SJSA1 (cell line): ENCODE data around the gene NPAS3. TPM values are rescaled to one million over a fixed set of nuclear protein-coding genes. Genes with fewer than 3 reads are reported as not detected.

Experiments used
- DNase-seq, 2 experiments: peaks; one replicate each; pipeline ENCODE4 v3.0.0-alpha.2; 2015 to 2020; ENCODE audit warnings: low spot score in 2 of 2, low read depth in 1 of 2
- H3K27ac ChIP-seq: fragments of 250-450 bp; sonication (Bioruptor Pico); 2 replicates; pipeline ENCODE4 v1.5.1; 2020; ENCODE audit warnings: mild to moderate bottlenecking, moderate library complexity
- H3K27me3 ChIP-seq: fragments of 250-450 bp; sonication (Bioruptor Pico); replicated peaks from 2 replicates; pipeline ENCODE4 v1.5.1; 2020; ENCODE audit warnings: mild to moderate bottlenecking, moderate library complexity
- H3K36me3 ChIP-seq: fragments of 250-450 bp; sonication (Bioruptor Pico); 2 replicates; pipeline ENCODE4 v1.5.1; 2020; ENCODE audit warnings: mild to moderate bottlenecking
- H3K4me1 ChIP-seq: fragments of 250-450 bp; sonication (Bioruptor Pico); replicated peaks from 2 replicates; pipeline ENCODE4 v1.6.1; 2021; ENCODE audit warnings: mild to moderate bottlenecking
- H3K4me3 ChIP-seq: fragments of 250-450 bp; sonication (Bioruptor Pico); 2 replicates; pipeline ENCODE4 v1.5.1; 2020; ENCODE audit warnings: mild to moderate bottlenecking
- H3K9me3 ChIP-seq: fragments of 250-450 bp; sonication (Bioruptor Pico); replicated peaks from 2 replicates; pipeline ENCODE4 v1.5.1; 2020; ENCODE audit warnings: mild to moderate bottlenecking
- total RNA-seq: library from RNA; depleted of rRNA; stranded (reverse); fragments of >200 nt; shearing (Covaris generic); gene quantifications from 2 replicates; pipeline ENCODE4 v1.2.3, GENCODE V29; 2014

NPAS3 gene
- total RNA-seq, 1 experiment from 2014 or later, result 0.26 TPM

DNA sequence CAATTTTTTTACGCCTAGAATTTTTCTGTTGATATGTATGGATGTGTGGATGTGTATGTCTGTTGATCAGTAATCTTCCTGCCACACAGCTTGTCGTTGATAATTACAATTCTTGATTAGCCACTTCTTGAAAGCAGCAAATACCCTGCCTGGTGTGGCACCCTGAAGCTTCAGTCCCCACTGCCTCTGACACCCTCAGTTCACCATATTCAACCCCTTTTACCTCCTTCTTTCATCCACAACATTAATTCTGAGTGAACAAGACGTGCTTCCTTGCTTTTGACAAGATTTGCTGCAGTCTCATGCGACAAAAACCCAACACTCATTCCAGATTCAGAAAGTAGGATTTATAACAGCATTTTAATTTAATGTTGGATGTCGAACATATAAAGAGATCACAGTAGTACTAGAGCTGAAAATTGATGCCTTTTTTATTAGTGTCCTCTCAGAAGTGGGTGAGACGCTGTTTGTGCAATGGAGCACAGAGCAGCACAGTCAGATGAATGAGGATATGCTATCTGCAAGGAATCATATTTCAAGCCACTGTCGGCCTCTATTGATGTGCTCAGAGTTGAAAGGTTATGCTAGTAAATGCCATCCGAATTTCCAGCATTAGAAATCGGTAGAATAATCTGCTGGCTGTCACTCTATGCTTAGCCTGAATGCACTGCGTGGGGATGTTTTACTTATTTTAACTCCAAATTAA, 628.5 kb downstream of the NPAS3 start:
- Histone ChIP-seq H3K4me1 (peaks cover 53% of the 10 kb centered on the region), H3K27me3 (no peaks in the 10 kb centered on the region), H3K27ac (no peak overlapping the region), H3K9me3 (no peaks in the 10 kb centered on the region), H3K36me3 (no peaks in the 10 kb centered on the region), H3K4me3 (no peak overlapping the region)
- DNase-seq, result no peak

DNA sequence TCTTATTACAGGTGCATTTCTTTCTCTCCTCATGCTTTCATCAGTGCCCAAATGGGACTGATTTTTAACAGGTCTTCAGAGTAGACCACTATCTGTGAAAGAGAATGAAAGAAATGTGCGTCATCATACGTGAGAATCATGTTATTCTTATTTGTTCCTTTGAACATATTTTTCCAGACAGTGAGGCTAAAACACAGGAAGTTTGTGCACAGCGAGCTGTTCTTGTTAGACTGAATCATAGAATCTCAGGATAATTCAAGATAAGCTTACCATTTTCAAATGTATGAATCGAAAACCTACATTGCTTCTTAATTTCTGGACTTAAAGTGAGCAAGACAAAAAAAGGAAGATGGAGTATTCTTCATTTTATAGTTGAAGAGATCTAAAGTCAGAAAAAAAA, 629.1 kb downstream of the NPAS3 start:
- DNase-seq, result no peak
- Histone ChIP-seq H3K36me3 (no peaks in the 10 kb centered on the region), H3K4me3 (no peak overlapping the region), H3K9me3 (no peaks in the 10 kb centered on the region), H3K27ac (peak overlapping the region; percentile 3; the same call in 1 of the 2 replicates), H3K4me1 (peaks cover 53% of the 10 kb centered on the region), H3K27me3 (no peaks in the 10 kb centered on the region)

DNA sequence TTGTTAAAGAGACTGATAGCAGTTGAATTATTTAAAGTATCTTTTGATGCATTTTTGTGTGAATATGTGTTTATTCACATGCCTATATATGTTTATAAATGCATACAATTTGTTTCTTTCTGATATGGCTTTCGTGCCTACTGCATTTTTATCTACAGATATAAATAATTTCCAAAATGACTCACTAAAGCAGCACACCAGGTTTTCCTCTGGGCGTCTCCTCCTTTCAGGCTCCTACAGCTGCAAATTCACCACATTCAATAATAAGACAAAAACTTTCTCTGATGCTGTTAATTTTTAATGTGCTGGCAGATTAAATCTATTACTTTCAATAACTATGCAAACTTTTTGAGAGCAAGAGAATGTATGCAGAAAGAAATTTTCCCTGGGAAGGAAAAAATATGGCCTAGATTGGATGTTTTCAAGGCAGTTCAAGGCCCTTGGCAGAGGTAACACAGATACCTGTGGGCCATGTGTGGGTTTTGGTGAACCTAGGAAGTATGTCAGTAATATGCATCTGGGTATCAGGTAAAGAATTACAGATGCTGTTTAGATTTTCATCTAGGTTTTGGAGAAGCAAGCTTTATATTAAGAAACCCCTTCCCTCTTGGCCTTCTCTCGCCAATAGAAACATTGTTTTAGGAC, 630.4 kb downstream of the NPAS3 start:
- no peak overlapping the region for H3K4me3 ChIP-seq
- H3K4me1 ChIP-seq, result peaks cover 52% of the 10 kb centered on the region
- H3K9me3 ChIP-seq, result no peaks in the 10 kb centered on the region
- no peak overlapping the region for H3K27ac ChIP-seq
- no peak for DNase-seq
- no peaks in the 10 kb centered on the region for H3K27me3 ChIP-seq
- no peaks in the 10 kb centered on the region for H3K36me3 ChIP-seq

DNA sequence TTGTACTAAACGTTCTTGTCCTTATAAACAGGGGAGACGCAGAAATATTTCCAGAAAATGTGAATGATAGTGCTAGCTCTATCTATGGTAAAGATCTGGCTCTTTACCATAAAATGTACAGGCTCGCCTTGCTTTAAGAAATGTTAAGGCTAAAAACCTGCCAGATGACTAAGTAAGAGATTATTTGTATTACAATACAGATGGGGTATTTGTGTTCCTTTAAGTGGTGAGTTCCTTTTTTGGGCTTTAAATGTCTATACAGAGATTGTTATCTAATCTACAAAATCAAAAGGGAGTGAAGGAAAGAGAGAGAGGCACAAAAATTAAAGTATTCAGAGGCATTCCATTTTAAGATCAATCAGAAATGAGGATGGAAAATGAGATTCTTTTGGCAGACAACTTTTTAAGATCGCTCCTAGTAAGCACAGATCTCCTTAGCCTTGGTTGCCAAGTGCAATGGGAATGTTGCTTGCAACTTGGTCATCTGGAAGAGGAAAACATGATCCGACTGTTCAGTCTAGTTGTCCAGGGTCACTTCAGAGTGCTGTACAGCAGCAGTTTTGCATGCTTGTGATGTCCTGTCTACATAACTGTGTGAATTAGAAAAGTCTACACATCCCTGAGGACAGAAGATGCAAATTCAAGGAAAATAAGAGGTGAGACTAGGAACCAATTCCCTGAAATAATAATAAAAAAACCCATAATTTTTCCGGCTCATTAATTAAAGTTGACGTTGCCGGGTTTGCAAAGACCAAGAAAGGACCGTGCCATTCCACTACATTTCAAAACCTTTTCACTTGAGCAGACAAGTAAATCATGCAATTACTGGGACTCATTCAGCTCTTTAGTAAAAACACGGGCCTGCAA, 631.4 kb downstream of the NPAS3 start:
- H3K27ac ChIP-seq, result no peak overlapping the region
- H3K4me1 ChIP-seq, result peaks cover 42% of the 10 kb centered on the region
- no peaks in the 10 kb centered on the region for H3K9me3 ChIP-seq
- no peak overlapping the region for H3K4me3 ChIP-seq
- H3K27me3 ChIP-seq, result no peaks in the 10 kb centered on the region
- no peaks in the 10 kb centered on the region for H3K36me3 ChIP-seq
- no peak for DNase-seq

DNA sequence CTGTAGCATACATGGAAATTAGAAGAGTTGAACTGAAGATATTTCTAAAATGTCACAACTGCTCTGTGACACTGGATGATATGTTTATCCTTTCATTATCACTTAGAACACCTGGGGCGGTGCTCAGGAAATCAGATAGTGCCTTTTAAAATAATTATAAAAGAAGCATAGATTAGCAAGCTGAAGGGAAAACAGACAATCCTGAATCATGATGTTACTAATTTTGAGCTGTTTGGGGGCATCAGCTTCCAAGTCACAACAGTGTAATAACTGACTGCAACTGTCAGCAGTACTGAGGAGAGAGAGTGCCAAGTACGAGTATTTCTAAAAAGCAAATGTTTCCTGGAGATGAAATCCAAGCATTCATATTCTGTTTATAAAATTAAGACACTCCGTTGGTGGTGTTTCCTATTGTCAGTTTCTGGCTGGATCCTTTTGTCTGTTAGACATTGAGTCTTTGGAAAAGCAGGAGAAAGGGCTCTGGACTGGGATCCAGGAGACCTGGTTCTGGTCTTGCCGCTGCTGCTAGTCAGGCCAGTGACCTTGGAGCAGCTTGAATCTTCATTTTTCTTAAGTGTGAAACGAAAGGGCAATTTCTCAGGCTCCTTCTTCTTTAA, 632.1 kb downstream of the NPAS3 start:
- no peak overlapping the region for H3K4me3 ChIP-seq
- H3K36me3 ChIP-seq, result no peaks in the 10 kb centered on the region
- H3K27me3 ChIP-seq, result no peaks in the 10 kb centered on the region
- no peak for DNase-seq
- H3K27ac ChIP-seq, result no peak overlapping the region
- H3K9me3 ChIP-seq, result no peaks in the 10 kb centered on the region
- H3K4me1 ChIP-seq, result peaks cover 41% of the 10 kb centered on the region

DNA sequence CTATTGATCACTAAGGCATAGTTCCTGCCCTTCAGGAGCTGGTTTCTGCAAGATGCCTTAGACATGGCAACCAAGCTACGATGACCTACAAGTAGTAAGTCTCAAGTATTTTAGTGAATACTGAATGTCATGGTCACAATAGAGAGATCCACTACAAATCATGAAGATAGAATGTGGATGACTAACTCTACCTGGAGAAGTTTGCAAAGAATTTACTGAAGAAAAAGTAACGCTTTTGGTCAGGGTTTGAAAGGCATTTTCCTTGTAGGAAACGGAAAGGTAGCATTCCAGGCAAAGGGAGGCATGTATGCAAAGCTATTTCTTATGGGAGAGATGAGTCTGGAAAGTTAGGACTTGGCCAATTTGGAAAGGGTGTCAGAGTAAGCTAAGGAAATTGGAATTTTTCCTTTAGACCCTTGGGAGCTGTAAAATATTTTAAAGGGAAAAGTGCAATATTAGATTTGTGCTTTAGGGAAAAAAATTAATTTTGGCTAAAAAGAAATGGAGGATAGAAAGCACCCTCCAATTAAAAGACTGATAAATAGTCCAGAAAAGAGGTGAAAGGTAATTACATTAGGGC, 634.7 kb downstream of the NPAS3 start:
- Histone ChIP-seq H3K36me3 (no peaks in the 10 kb centered on the region), H3K4me1 (peaks cover 35% of the 10 kb centered on the region), H3K27me3 (no peaks in the 10 kb centered on the region), H3K27ac (no peak overlapping the region), H3K9me3 (no peaks in the 10 kb centered on the region), H3K4me3 (no peak overlapping the region)
- DNase-seq, result no peak

DNA sequence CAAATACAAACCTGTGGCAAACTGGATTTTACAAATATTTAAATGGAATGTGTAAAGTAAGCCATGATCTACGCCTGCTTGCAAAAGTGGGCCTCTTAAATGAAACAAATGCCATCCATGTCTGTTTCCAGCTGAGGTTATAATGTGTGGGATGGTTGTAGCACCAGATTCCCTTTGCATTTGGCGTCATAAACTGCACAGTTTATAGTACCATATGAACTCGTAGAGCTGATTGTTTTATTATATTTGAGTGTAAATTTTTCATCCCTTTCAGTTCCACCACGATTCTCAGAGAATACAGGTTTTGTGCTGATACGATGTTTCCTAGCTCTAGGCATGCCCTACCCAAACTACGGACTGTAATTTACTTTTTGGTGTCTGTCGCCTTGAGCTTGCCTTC, 637.3 kb downstream of the NPAS3 start:
- H3K4me1 ChIP-seq, result peaks cover 9% of the 10 kb centered on the region
- no peak overlapping the region for H3K4me3 ChIP-seq
- no peak for DNase-seq
- H3K36me3 ChIP-seq, result no peaks in the 10 kb centered on the region
- H3K27me3 ChIP-seq, result no peaks in the 10 kb centered on the region
- H3K9me3 ChIP-seq, result no peaks in the 10 kb centered on the region
- H3K27ac ChIP-seq, result no peak overlapping the region

DNA sequence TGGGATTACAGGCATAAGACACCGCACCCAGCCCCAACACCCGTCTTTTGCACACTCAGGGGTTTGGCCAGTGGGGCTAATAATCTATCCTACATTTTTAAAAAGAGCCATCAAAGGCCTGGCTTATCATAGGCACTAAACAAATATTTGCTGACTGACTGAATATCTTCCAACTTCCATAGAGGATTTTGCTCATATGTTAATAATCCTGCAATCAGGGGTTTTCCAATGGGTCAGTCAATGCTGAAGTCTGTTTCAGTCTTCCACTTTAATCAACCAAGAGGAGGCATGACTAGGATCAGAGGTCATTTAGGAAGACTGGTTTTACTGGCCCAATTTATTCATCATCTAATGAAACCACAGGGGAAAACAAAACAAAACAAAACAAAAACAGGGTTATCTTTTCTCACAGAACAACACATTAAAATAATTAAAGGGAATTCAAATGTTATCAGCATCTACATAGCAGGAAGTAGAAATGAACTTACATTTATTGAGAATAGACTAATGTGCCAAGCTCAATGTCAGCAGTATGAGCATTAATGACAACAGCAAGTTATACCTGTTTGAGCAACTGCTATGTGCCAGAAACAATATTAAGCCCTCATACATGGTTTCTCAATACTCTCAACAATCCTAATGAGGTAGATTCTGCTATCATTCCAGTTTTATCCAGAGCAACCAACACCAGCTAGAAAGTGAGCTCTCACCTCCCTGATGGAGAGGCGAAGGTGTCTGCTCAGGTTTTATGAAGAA, 640.0 kb downstream of the NPAS3 start:
- Histone ChIP-seq H3K4me1 (peaks cover 8% of the 10 kb centered on the region), H3K27ac (no peak overlapping the region), H3K27me3 (no peaks in the 10 kb centered on the region), H3K36me3 (no peaks in the 10 kb centered on the region), H3K4me3 (no peak overlapping the region), H3K9me3 (no peaks in the 10 kb centered on the region)
- DNase-seq, result no peak

DNA sequence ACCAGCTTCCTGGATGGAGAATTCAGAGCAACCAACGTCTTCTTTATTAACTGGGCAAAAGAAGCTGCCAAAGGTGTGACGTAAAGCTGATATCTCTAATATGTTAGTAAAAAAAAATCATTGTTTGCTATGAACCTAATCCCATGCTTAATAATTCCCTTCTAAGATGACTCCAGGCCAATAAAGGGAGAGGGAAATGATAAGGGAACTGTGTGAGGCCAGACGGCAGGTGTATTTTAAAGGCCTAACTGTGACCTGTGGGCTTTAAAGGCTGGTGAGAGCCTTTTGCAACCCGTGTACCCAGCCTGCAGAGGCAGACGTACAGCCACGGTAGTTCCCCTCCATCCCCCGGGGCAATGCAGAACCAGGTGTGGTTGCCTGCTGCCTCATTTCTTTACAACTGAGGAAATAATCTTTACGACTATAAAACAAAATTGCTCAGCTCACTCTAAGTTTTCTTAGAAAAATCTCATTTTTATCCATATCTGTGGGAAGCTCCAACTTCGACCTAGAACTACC, 641.6 kb downstream of the NPAS3 start:
- Histone ChIP-seq H3K27me3 (no peaks in the 10 kb centered on the region), H3K4me3 (no peak overlapping the region), H3K9me3 (no peaks in the 10 kb centered on the region), H3K27ac (no peak overlapping the region), H3K4me1 (peaks cover 8% of the 10 kb centered on the region), H3K36me3 (no peaks in the 10 kb centered on the region)
- no peak for DNase-seq

DNA sequence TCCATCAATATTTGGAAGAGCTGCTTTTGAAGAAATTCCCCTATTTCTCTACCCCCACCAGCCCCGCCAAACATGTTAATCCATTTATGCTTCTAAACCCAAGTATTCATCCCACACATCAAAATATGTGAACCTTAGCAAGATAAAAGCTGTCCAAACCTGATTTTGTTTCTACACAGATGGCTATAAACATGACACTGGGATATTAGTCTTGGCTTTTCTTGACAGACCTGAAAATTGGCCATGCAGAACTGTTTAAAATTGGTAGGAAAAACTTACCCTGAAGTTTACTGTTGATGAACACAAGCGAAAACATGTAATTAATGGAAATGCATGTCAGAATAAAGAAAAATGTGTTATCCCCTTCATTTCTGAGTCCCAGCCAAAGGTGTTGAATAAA, 642.2 kb downstream of the NPAS3 start:
- H3K4me3 ChIP-seq, result no peak overlapping the region
- no peak overlapping the region for H3K27ac ChIP-seq
- DNase-seq, result no peak
- peaks cover 4% of the 10 kb centered on the region for H3K4me1 ChIP-seq
- H3K9me3 ChIP-seq, result no peaks in the 10 kb centered on the region
- no peaks in the 10 kb centered on the region for H3K36me3 ChIP-seq
- H3K27me3 ChIP-seq, result no peaks in the 10 kb centered on the region

DNA sequence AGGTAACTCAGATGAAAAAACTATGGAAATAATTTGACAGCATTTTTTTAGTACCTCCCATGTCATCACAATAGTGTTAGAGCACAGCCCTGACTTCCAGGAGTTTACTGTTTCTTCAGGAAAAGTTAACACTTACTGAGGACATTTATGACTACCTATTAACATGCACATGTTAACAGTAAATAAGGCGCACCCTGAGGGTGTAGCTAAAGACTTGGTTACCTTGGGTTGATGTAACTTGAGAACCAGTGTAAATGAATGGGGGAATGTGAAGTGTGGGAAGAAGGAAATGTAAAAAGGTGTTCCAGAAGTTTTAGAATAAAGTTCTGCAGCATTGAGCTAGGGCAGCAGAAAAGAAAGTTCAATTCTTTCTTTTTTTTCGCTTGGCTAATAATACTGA, 646.0 kb downstream of the NPAS3 start:
- Histone ChIP-seq H3K27me3 (no peaks in the 10 kb centered on the region), H3K4me1 (no peaks in the 10 kb centered on the region), H3K9me3 (no peaks in the 10 kb centered on the region), H3K36me3 (no peaks in the 10 kb centered on the region), H3K27ac (no peak overlapping the region), H3K4me3 (no peak overlapping the region)
- no peak for DNase-seq

DNA sequence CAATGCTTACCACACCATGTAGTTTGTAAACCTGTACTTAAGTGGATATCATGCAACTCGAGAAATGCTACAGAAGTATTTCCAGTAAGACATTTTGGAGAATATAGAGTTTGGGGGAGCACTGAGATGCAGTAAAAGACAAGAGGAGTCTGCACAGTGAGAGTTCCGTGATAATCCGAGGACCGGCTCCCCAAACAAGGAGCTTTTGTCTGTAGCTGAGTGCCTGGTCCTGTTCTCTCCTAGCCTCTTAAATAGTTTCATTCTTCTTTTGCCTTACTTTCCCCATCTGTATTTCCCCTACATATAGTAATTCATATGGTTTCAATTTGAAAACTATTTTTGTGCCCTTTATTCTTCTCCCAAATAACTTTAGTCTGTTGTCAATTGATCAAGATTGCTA, 648.1 kb downstream of the NPAS3 start:
- no peaks in the 10 kb centered on the region for H3K36me3 ChIP-seq
- no peak for DNase-seq
- no peak overlapping the region for H3K27ac ChIP-seq

DNA sequence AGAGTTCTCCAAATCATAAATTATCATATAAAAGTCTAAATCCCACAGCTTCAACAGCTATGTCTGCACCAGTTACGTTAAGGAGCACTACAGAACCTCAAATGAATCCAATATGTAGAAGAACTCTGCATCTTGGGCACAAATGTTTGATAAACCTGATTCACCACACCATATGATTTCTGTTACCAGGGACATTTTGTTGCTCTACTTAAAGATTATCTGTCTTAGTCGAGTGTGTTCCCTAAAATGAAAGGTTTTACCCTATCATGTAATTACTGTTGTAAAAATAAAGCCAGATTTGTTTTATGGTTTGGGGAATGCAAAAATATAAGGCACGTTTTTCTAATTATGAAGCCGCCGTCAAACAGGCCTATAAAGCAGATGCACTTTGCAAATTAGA, 649.1 kb downstream of the NPAS3 start:
- Histone ChIP-seq H3K27ac (no peak overlapping the region), H3K4me1 (peaks cover 14% of the 10 kb centered on the region), H3K9me3 (no peaks in the 10 kb centered on the region), H3K4me3 (no peak overlapping the region), H3K36me3 (no peaks in the 10 kb centered on the region), H3K27me3 (no peaks in the 10 kb centered on the region)
- no peak for DNase-seq

More for the DNA sequence above, 648.1 kb downstream of the NPAS3 start:
- Histone ChIP-seq H3K4me1 (peaks cover 9% of the 10 kb centered on the region), H3K4me3 (no peak overlapping the region), H3K9me3 (no peaks in the 10 kb centered on the region), H3K27me3 (no peaks in the 10 kb centered on the region)
